GM21529 (cell line): Measurements from ENCODE around the gene PANX3.

Experiments
- ATAC-seq: cut with Tn5 transposase; IDR thresholded peaks from one replicate; pipeline ENCODE4 v1.9.1; 2021; ENCODE audit not compliant: unreplicated experiment

Gene PANX3

DNA sequence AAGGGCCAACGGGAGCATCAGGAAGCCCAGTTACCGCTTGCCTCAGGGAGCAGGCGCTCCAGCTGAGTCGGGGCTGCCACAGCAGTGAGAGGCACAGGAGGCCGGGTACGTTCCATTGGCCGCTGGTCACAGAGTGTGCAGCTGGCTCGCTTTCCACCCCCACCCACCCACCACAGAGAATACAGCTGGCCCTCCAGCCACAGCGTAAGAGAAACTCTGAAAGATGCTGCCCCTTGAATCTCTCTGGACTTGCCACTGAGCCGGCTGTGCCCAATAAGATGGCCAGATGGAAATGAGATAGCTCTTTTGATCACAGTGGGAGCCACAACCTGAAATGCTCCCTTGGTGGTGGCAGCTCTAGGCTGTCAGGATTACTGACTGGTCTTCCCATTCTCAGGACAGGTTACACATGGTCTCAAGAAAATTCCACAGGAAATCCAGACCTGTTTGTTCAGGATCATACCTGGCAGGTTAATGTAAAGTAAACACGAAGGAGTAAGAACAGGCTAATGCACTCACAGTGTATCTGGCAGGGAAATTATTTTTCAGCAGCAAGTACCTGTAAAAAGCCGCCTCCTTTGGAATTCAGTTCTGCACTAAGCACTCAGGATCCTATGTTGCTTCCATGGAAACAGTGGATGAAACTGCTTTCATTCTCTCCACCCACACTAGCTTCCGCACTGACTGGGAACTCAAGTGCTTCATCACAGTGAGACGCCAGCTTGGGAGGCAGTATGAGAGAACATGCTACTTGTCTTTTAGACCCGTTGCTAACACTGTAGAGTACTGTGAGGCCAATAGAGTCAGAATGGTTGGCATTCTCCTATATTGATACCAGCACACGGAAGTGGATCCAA lies 45.8 kb downstream of the PANX3 start:
- no peak for ATAC-seq

DNA sequence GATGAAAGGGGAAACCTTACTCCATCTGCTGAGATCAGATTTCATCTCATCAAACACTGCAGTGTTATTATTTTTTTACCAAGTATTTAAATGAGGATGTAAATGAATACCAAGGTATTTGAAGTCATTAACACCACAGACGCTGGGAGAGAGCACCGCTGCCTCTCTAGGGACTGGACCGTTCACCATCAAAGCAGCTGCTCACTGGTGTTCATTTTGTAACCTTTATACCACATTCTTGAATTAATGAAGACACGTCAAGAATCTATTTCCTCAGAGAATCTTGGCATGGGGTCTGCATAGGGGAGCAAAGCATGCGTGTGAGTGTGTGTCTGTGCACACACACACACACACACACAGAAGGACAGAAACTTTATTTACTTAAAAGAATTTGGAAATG lies 46.7 kb downstream of the PANX3 start:
- ATAC-seq, result no peak

DNA sequence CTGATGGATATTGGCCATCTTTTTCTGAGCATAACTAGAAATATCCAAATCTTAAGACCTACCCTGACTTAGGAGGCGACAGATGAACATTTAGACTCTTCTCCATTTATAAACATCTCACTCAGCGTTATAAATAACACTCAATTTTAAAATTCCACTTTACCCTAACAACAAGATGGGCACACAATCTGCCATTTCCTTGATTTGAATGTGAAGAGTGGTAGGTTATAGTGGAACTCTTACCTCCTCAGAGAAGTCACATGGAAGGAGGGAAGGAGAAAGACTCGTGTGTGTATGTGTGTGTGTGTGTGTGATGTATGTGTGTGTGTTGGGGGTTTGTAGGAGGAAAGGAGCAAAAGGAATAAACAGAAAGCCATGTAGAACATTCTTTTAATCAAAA lies 47.3 kb downstream of the PANX3 start:
- no peak for ATAC-seq

DNA sequence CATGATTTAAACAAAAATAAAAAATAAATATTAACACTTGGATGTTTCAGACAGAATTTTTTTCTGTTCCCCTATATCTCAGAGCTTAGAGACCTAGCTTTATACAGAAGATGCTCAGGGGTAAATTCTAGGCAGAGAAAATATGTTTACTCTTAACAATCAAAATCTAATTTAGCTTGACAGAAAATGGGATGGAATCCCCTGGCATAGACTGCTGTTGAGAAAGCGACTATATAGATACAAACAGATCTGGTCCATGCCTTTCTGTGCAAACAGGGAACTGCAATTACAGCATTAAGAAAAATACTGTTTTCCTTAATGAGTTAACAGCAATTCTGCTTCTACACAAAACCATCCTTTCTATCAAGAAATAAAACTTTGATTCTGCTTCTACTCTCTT lies 47.8 kb downstream of the PANX3 start:
- ATAC-seq, result no peak

DNA sequence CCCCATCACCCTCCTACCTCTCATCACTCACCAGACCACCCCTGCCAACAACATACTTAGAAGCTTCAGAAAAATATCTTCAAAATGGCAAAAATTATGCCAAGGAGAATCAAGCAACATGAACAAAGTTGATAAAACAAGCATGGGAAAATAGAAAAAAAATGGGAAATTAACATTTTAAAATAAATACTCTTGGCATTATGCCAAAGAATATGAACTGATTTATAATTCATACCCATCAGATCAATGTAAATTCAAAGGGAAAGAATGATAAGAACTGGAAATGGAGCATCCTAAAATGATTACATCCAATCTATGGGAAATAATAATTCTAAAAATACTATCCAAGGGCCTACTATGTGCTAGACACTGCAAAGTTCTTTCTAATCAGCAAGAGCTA lies 50.3 kb downstream of the PANX3 start:
- ATAC-seq, result no peak

DNA sequence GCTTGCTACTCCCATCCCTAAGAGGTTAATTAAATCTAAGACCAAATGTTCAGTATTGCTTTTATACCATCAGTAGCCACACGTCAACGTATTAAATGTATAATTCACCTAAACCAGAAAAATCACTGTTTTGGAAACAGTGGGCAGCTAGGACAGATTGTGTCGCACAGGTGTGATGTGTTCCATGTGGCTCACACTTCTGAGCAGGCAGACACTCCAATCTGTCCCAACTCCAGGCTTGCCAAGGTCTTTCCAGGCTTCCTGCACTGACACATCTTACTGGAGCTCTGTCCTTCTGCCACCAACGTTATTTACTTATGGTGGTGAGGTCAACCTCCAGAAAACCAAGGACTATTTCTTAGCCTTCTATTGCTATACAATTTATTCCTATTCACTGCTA lies 50.9 kb downstream of the PANX3 start:
- no peak for ATAC-seq

DNA sequence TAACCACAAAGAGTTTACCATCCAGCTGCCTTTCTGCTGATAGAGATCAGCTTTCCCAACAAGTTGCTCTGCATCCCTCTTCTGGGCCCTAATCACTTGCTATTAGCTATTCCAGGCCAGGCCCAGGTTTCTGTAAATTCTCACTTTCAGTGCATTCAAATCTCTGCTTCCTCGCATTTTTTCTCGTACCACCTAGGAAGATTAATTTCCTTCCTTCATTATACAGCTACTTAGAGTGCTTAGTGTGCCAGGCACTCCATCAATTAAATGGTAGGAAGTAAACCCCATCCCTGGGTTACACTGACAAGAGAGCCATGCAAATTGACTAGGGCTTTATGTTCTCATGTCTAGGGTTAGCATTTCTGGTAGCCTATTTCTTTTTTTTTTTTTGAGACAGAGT lies 52.6 kb downstream of the PANX3 start:
- ATAC-seq, result no peak

DNA sequence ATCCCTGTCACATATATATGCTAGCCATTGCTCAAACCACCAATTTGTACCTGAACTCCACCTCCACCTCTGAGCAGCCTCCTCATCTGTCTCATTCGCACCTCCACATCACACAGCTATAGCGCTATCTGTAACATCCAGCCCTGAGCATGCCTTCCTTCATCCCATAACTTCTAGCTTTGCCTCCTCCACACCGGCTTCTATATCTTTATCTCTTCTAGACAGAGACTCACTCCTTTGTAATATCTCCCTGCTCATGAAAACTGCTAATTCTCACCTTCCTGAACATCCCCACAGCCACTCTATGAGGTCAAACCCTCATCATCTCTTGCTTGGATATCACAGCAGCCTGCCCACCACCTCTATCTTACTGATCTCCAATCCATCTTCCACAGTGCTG lies 56.4 kb downstream of the PANX3 start:
- no peak for ATAC-seq

DNA sequence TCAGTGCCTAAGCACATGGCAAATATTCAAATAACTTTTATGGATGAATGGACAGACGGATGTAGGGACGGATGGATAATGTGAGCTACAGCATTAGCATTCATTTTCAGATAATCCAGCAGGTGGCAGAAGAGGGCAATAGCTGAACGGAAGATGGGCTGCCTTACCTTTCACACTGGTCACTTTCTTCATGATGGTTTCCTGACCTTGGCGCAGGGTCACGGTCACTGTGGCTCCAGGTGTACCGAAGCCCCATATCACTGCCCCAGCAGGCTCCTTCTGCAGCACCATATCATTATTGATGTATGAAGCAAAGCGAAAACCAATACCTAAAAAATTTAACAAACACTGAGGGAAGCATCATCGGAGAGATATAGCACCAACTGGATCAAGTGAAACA lies 58.0 kb downstream of the PANX3 start:
- no peak for ATAC-seq
